NT2/D1 (cell line): ENCODE results near the gene LGALS4.

ENCODE experiments used
- SUZ12 ChIP-seq: IDR thresholded peaks from 2 replicates; pipeline ENCODE4 v1.6.1; 2011; ENCODE audit not compliant: insufficient read length, insufficient read depth; ENCODE audit errors: extremely low read depth
- YY1 ChIP-seq: IDR thresholded peaks from 2 replicates; pipeline ENCODE4 v1.6.1; 2011; ENCODE audit not compliant: insufficient read length, insufficient read depth
- ZNF274 ChIP-seq: IDR thresholded peaks from 2 replicates; pipeline ENCODE4 v1.6.1; 2011; ENCODE audit warnings: mild to moderate bottlenecking, low read depth, low read length

GRCh38 chr19:38826856-38827551, 14.3 kb upstream of the LGALS4 start:
- no peak for TF ChIP-seq ZNF274
- TF ChIP-seq SUZ12: no peak
- TF ChIP-seq YY1: no peak
